IPS-20b (cell line): ENCODE measurements around the gene KEAP1.
"Not testable (repeated sequence)": the region's sequence is repeated elsewhere in the genome, so short reads cannot be mapped to it uniquely, and the experiment has no call there.

Experiments
- H3K27ac ChIP-seq: one replicate; pipeline ENCODE4 v1.5.1; 2013; ENCODE audit warnings: low read length
- H3K27me3 ChIP-seq: 2 replicates; pipeline ENCODE4 v1.6.1; 2013; ENCODE audit warnings: mild to moderate bottlenecking, low read length, inconsistent platforms; ENCODE audit not compliant: insufficient read depth
- H3K36me3 ChIP-seq: 2 replicates; pipeline ENCODE4 v1.6.1; 2013; ENCODE audit warnings: low read depth, mild to moderate bottlenecking, inconsistent platforms, low read length, moderate library complexity; ENCODE audit not compliant: insufficient read depth
- H3K4me1 ChIP-seq: 2 replicates; pipeline ENCODE4 v1.6.1; 2013; ENCODE audit warnings: mild to moderate bottlenecking, control low read depth, inconsistent platforms, low read length, moderate library complexity; ENCODE audit not compliant: insufficient read depth
- H3K4me3 ChIP-seq: 2 replicates; pipeline ENCODE4 v1.5.1; 2013; ENCODE audit warnings: mild to moderate bottlenecking, low read length, inconsistent platforms
- H3K9ac ChIP-seq: 2 replicates; pipeline ENCODE4 v1.6.1; 2013; ENCODE audit warnings: low read depth, mild to moderate bottlenecking, inconsistent platforms, low read length, moderate library complexity
- H3K9me3 ChIP-seq: 2 replicates; pipeline ENCODE4 v1.6.1; 2013; ENCODE audit warnings: mild to moderate bottlenecking, low read depth, low read length, inconsistent platforms; ENCODE audit not compliant: insufficient read depth

The KEAP1 gene

DNA sequence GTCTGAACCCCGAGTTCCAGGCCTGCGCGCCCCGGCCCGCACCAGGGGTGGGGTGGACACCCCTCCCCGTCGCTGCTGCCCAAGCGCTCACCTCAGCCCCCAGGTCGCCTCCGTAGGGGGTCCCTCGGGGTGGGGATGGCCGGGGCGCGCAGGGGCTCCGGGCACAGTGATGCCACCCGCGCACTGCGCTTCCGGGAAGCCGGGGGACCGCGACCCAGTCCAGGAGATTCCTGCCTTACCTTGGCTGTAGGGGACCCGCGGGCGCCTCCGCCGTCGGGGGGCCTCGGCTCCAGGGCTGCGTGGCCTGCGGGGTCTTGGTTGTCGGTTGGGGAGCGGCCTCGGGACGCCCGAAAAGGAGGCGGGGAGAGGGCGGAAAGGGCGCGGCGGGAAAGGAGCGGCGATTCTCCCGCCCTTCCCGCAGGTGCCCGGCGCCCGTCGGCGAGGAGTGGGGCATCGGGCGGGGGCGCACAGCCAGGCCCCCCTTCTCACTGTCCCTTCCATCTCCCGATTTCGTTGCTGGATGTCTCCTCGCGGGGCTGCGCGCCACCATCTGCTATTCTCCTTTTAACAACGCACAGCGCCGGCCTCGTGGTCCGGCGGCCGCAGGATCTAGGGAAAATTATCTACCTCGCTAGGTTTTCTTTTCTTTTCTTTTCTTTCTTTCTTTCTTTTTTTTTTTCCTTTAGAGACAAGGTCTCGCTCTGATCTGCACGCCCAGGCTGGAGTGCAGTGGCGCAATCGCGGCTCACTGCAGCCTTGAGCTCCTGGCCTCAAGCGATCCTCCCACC is at the start of gene KEAP1:
Gene KEAP1, minus strand, starts transcription at position 355 of the 788 bp plus-strand sequence. CDS start 3,323 bp downstream, outside the sequence.
- Histone ChIP-seq H3K27ac (peak within 1 kb of the TSS; percentile 87), H3K36me3 (peaks cover 15% of the 10 kb centered on the region)

DNA sequence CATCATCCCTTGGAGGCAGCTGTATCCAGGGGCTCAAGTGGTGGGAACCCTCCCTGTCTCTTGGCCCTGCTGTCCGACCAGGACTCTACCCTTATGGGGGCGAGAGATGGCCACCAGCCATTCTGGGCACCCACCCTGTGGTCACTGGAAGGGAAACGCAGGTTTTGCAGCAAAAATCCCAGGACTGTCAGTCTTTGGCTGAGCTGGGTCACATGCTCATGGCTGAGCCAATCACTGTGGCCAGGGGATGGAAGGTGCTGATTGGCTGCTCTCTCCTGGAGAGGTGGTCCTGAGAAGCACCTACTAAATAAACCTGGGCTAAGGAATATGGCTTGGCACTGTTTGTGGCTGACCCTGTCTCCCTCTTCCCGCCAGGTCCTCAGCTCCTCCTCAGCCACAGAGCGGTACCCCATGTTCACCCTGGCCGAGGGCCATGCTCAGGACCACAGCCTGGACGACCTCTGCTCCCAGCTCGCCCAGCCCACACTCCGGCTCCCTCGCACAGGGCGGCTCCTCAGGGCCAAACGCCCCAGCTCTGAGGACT is 49.4 kb upstream of the KEAP1 start:
- peaks cover 82% of the 10 kb centered on the region for H3K36me3 ChIP-seq
- H3K9me3 ChIP-seq, result no peaks in the 10 kb centered on the region
- H3K27me3 ChIP-seq, result no peaks in the 10 kb centered on the region
- no peak overlapping the region for H3K9ac ChIP-seq
- no peak overlapping the region for H3K27ac ChIP-seq
- no peaks in the 10 kb centered on the region for H3K4me1 ChIP-seq
- H3K4me3 ChIP-seq, result no peak overlapping the region

More for the DNA sequence above, at the start of gene KEAP1:
- H3K4me3 ChIP-seq, result peak within 1 kb of the TSS; percentile 94
- peak within 1 kb of the TSS; percentile 96 for H3K9ac ChIP-seq
- H3K27me3 ChIP-seq, result no peaks in the 10 kb centered on the region
- no peaks in the 10 kb centered on the region for H3K9me3 ChIP-seq
- peaks cover 15% of the 10 kb centered on the region; the same call in 1 of the 2 replicates for H3K4me1 ChIP-seq

DNA sequence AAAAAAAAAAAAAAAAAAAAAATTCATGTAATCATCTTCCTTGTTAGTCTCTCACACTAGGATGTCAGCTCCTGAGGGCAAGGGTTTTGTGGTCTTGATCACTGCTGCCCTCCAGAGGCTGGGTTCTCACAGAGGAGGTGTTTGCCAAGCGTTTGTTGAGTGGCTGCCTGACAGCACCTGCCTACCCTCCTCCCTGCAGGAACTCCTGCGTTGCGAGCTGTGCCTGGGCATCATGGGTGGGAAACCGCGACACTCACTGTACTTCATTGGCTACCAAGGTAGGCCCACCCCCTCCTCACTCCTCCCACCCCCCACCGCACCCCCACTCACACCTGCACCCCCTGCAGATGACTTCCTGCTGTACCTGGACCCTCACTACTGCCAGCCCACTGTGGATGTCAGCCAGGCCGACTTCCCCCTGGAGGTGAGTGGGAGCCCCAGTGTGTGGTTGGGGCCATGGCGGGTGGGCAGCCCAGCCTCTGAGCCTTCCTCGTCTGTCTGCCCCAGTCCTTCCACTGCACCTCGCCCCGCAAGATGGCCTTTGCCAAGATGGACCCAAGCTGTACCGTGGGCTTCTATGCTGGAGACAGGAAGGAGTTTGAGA is 48.6 kb upstream of the KEAP1 start:
- Histone ChIP-seq H3K27ac (no peak overlapping the region), H3K27me3 (no peaks in the 10 kb centered on the region), H3K9ac (no peak overlapping the region), H3K4me3 (no peak overlapping the region), H3K4me1 (no peaks in the 10 kb centered on the region), H3K9me3 (no peaks in the 10 kb centered on the region), H3K36me3 (peaks cover 83% of the 10 kb centered on the region)

DNA sequence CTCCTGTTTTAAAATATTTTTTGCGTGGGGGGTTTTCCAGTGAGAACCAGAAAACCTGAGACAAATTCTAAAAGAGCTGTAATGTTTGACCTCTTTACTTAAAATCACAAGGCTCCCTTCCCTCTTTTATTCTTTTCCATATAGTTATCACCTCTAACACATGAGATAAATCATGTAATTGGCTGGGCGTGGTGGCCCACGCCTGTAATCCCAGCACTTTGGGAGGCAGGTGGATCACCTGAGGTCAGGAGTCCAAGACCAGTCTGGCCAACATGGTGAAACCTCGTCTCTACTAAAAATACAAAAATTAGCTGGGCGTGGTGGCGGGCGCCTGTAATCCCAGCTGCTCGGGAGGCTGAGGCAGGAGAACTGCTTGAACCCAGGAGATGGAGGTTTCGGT is 47.9 kb upstream of the KEAP1 start:
- H3K4me3 ChIP-seq, H3K27ac ChIP-seq, H3K9me3 ChIP-seq, H3K9ac ChIP-seq, H3K4me1 ChIP-seq, H3K27me3 ChIP-seq: not testable (repeated sequence)
- H3K36me3 ChIP-seq, result peaks cover 75% of the 10 kb centered on the region

DNA sequence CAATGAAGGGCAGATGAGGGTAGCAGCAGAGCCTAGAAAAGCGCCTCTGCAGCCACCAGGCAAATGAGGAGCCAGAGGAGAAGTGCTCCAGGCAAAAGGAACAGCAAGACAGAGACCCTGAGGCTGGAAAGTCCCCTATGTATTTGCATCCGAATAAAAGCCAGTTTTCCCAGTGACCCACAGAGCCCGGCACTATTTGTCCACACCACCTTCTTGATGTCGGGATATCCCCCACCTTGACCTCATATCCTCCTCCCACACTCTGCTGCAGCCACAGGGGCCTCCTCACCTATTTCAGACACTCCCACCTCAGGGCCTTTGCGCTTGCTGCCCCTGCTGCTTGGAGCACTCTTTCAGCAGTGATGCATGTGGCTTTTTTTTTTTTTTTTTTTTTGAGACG is 47.2 kb upstream of the KEAP1 start:
- no peak overlapping the region for H3K27ac ChIP-seq
- no peak overlapping the region for H3K9ac ChIP-seq
- H3K4me1 ChIP-seq, result no peaks in the 10 kb centered on the region
- H3K27me3 ChIP-seq, result no peaks in the 10 kb centered on the region
- peaks cover 68% of the 10 kb centered on the region for H3K36me3 ChIP-seq
- no peaks in the 10 kb centered on the region for H3K9me3 ChIP-seq
- H3K4me3 ChIP-seq, result no peak overlapping the region

DNA sequence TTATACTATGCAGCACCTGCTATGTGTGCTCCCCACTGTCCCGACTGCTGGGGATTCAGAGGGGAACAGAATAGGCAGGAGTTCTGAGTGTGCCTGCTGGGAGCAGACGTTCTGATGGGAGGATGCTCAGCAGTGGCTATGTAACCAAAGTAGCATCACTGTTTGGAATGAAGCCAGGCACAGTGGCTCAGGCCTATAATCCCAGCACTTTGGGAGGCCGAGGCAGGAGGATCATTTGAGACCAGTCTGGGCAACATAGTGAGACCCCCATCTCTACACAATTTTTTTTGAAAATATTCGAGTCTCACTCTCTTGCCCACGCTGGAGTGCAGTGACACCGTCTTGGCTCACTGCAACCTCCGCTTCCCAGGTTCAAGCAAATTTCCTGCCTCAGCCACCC is 46.6 kb upstream of the KEAP1 start:
- no peak overlapping the region for H3K27ac ChIP-seq
- H3K4me3 ChIP-seq, result no peak overlapping the region
- H3K4me1 ChIP-seq, result no peaks in the 10 kb centered on the region
- H3K27me3 ChIP-seq, result no peaks in the 10 kb centered on the region
- H3K9ac ChIP-seq, result no peak overlapping the region
- H3K36me3 ChIP-seq, result peaks cover 62% of the 10 kb centered on the region
- no peaks in the 10 kb centered on the region for H3K9me3 ChIP-seq

DNA sequence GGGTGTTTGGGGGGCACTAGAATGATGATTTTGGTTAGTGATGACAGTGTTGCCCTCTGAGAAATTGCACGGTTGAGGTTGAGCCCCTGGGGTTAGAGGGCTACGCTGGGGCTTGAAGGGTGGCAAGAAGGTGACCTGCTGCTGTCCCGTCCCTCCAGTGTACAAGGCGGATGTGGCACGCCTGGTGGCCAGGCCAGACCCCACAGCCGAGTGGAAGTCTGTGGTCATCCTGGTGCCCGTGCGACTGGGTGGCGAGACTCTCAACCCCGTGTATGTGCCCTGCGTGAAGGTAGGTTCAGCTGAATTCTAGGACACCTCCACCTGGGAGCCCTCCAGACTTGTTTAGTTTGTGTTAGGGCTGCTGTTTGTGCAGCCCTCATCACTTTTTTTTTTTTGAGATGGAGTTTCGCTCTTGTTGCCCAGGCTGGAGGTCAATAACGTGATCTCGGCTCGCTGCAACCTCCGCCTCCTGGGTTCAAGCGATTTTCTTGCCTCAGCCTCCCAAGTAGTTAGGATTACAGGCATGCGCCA is 45.7 kb upstream of the KEAP1 start:
- Histone ChIP-seq H3K36me3 (peaks cover 53% of the 10 kb centered on the region), H3K4me1 (no peaks in the 10 kb centered on the region)

DNA sequence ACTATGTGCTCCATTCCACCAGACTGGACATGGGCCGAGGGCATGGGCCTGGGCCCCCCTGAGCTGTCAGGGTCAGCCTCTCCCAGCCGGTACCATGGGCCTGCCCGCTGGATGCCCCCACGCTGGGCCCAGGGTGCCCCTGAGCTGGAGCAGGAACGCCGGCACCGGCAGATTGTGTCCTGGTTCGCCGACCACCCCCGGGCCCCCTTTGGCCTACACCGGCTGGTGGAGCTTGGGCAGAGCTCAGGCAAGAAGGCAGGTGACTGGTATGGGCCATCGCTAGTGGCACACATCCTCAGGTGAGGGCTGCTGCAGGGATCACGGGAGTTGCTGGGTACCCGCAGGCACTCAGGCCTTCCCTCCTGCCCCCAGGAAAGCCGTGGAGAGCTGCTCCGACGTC is 43.7 kb upstream of the KEAP1 start:
- Histone ChIP-seq H3K27ac (no peak overlapping the region), H3K36me3 (peaks cover 33% of the 10 kb centered on the region), H3K27me3 (no peaks in the 10 kb centered on the region), H3K4me3 (no peak overlapping the region), H3K4me1 (no peaks in the 10 kb centered on the region), H3K9me3 (no peaks in the 10 kb centered on the region), H3K9ac (no peak overlapping the region)

More for the DNA sequence above, 45.7 kb upstream of the KEAP1 start:
- Histone ChIP-seq H3K9ac (no peak overlapping the region), H3K27me3 (no peaks in the 10 kb centered on the region), H3K4me3 (no peak overlapping the region), H3K9me3 (no peaks in the 10 kb centered on the region), H3K27ac (no peak overlapping the region)

DNA sequence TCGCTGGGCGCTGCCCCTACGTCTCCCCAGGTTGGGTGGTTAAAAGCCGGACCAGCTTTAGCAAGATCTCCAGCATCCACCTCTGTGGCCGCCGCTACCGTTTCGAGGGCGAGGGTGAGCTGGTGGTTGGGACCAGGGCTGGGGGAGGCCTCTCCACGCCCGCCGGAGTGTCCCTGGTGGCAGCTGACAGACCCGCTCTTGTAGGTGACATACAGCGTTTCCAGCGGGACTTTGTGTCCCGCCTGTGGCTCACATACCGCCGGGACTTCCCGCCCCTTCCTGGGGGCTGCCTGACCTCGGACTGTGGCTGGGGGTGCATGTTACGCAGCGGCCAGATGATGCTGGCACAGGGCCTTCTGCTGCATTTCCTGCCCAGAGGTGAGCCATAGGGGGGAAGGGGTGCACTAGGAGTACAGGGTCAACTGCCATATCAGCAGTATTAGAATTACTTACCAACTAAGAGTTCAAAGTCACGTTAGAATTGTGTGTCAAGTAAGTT is 41.6 kb upstream of the KEAP1 start:
- Histone ChIP-seq H3K36me3 (peaks cover 19% of the 10 kb centered on the region; the same call in 1 of the 2 replicates), H3K9ac (no peak overlapping the region; the same call in 1 of the 2 replicates), H3K27ac (no peak overlapping the region), H3K4me3 (peak overlapping the region; percentile 89), H3K9me3 (no peaks in the 10 kb centered on the region), H3K27me3 (no peaks in the 10 kb centered on the region), H3K4me1 (no peaks in the 10 kb centered on the region)

DNA sequence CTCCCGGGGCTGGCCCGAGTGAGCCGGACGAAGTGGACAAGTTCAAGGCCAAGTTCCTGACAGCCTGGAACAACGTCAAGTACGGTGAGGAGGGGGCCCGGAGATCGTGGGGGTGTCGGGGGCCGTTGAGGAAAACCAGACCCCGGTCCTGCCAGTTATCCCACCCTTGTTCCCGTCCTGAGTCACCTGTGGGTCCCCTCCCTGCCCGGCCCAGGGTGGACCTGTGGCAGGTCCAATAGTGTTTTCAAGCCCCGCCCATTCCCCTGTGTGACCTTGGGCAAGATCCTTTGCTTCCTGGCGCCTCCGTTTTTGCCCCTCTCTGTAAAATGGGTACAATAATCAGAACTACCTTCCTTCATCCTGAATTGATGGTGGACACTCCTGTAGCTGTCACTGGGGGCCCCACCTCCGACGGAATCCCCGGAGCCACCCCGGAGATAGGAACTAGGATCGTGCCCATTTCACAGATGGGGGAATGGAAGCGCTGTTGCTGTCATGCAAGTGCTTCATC is 41.1 kb upstream of the KEAP1 start:
- Histone ChIP-seq H3K4me3 (peak overlapping the region; percentile 89), H3K27ac (no peak overlapping the region), H3K9ac (peak overlapping the region; percentile 82), H3K4me1 (no peaks in the 10 kb centered on the region), H3K36me3 (peaks cover 16% of the 10 kb centered on the region; the same call in 1 of the 2 replicates), H3K9me3 (no peaks in the 10 kb centered on the region), H3K27me3 (no peaks in the 10 kb centered on the region)

DNA sequence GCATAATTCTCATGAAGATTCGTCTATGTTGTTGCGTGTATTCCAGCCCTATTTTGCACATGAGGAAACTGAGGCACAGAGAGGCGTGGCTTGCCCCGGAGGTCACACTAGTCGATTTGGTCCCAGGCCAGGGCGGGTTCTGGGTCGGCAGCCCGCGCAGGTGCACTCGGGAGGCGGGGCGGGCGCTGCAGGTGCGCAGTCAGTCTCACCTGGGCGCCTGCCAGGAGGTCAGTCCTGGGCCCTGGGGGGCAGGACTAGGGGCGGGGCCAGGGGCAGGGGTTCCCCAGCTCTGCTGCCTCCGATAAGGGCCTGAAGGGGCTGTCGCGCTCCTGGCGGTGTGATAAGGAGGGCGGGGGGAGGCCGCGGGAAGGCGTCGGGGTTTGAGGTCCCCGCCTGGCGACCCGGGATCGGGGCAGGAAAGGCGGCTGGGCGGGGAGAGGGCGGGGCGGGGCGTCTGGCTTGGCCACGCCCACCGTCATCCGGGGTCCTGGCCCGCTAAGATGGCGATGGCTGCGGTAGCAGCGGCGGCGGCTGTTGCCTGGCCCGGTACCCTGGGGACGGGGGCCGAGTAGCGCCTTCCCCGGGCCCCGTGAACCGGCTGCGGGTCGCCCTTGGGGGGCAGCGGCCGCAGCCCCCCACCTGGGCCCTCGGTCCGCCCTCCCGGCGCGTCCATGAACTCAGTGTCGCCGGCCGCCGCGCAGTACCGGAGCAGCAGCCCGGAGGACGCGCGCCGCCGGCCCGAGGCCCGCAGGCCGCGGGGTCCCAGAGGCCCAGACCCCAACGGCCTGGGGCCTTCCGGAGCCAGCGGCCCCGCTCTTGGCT is 40.5 kb upstream of the KEAP1 start, which contains the start of gene ATG4D:
Gene ATG4D, plus strand, starts transcription at position 485 of the 822 bp plus-strand sequence. Its CDS starts 187 bp downstream, at position 672.
- no peaks in the 10 kb centered on the region for H3K27me3 ChIP-seq
- H3K36me3 ChIP-seq, result peaks cover 12% of the 10 kb centered on the region; the same call in 1 of the 2 replicates
- peak within 1 kb of the TSS; percentile 82 for H3K9ac ChIP-seq
- H3K9me3 ChIP-seq, result no peaks in the 10 kb centered on the region
- peak within 1 kb of the TSS; percentile 89 for H3K4me3 ChIP-seq
- no peaks in the 10 kb centered on the region for H3K4me1 ChIP-seq
- no peak within 1 kb of the TSS for H3K27ac ChIP-seq
